Sigmoid colon (tissue), 7 donors: Measurements from ENCODE around the gene PYDC1. TPM values are rescaled to one million over a fixed set of nuclear protein-coding genes. Genes with fewer than 3 reads are reported as not detected.
"Not testable (repeated sequence)": the region's sequence is repeated elsewhere in the genome, so short reads cannot be mapped to it uniquely, and the experiment has no call there.

Source experiments
- DNase-seq: peaks from one replicate; pipeline ENCODE4 v3.0.0-alpha.2; 2019
- H3K27ac ChIP-seq, 4 donors: fragments of 200-600 bp; sonication (generic); one replicate each; pipeline ENCODE4 v1.5.1; 2016 to 2019; ENCODE audit warnings: mild to moderate bottlenecking in 1 of 4
- H3K27me3 ChIP-seq, 3 donors: fragments of 200-600 bp; sonication (generic); one replicate each; pipeline ENCODE4 v1.5.1; 2019; ENCODE audit warnings: mild to moderate bottlenecking in 1 of 3
- H3K36me3 ChIP-seq, 4 donors: fragments of 200-600 bp; sonication (generic); one replicate each; pipeline ENCODE4 v1.5.1; 2016 to 2019
- H3K4me1 ChIP-seq, 4 donors: fragments of 200-600 bp; sonication (generic); one replicate each; pipeline ENCODE4 v1.5.1; 2017 to 2019
- H3K4me3 ChIP-seq, 4 donors: fragments of 200-600 bp; sonication (generic); one replicate each; pipeline ENCODE4 v1.5.1; 2017 to 2019; ENCODE audit warnings: mild to moderate bottlenecking in 2 of 4, moderate library complexity in 1 of 4
- H3K9me3 ChIP-seq, 4 donors: fragments of 200-600 bp in 3 of 4; sonication (generic) in 3 of 4; one replicate each; pipeline versions ENCODE4 v1.5.1 to v1.6.1; 2013 to 2019
- CTCF ChIP-seq, 4 experiments: fragments of 450-650 bp in 3 of 4; fragments of 200-600 bp in 1 of 4; IDR thresholded peaks; one replicate each; pipeline ENCODE4 v1.5.1; 2016 to 2019; ENCODE audit warnings: antibody characterized with exemption in 4 of 4, mild to moderate bottlenecking in 3 of 4, moderate library complexity in 2 of 4
- EP300 ChIP-seq, 4 donors: sonication (generic); formaldehyde crosslinking; IDR thresholded peaks; one replicate each; pipeline ENCODE4 v1.6.1; 2017; ENCODE audit warnings: antibody characterized with exemption in 4 of 4
- POLR2A ChIP-seq, 2 donors: fragments of 450-650 bp; IDR thresholded peaks; one replicate each; pipeline ENCODE4 v1.6.1; 2016; ENCODE audit warnings: antibody characterized with exemption in 2 of 2, mild to moderate bottlenecking in 2 of 2, moderate library complexity in 2 of 2
- POLR2AphosphoS5 ChIP-seq, 4 donors: sonication (generic); formaldehyde crosslinking; IDR thresholded peaks; one replicate each; pipeline ENCODE4 v1.6.1; 2017; ENCODE audit warnings: antibody characterized with exemption in 4 of 4
- WGBS, 2 donors: extraction: QIAGEN DNeasy Blood & Tissue Kit; methylation state at CpG; one replicate each; pipeline ENCODE4 v1.1.7; 2013; 5-methylcytosine and 5-hydroxymethylcytosine counted together
- intact Hi-C: fragments of 100-400 bp; cut with DNase I; formaldehyde crosslinking; loops from one replicate; pipeline ENCODE4 v1.15.1; 2023
- polyA plus RNA-seq, 3 donors: library from polyadenylated mRNA; stranded (reverse); fragments of 200-250 nt; gene quantifications; one replicate each; pipeline ENCODE4 v1.2.3, GENCODE V29; 2013
- total RNA-seq, 4 donors: library from RNA; depleted of rRNA; stranded (reverse); fragments of >200 nt; gene quantifications; one replicate each; pipeline ENCODE4 v1.1.0, GENCODE V29; 2016
- donor health status: healthy with polysubstance abuse.
- donor health status: Bipolar disorder and iron deficiency.
- donor health status: healthy.

PYDC1 gene
- total and polyA plus RNA-seq, 7 donors = 0.16 TPM; not detected in 6

DNA sequence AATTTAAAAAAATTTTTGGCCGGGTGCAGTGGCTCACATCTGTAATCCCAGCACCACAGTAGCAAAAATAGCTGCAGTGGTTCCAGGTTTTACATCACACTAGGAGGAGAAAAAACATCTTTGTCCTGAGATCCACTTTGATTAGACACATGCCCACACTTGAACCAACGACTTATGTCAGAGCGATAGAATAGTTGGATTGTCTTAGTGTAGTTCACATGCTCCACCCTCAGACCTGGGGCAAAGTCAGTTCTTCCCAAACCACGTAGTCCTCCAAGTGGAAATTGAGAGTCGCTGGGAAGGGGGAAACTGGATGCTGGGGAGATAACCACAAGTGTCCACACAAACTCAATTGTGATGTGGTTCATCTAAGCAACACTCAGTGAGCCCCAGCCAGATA, 31.4 kb upstream of the PYDC1 start:
- Histone ChIP-seq H3K9me3 (no peaks in the 10 kb centered on the region), H3K36me3 (no peaks in the 10 kb centered on the region), H3K4me3 (no peak overlapping the region), H3K4me1 (no peaks in the 10 kb centered on the region), H3K27me3 (peaks cover 0 to 10% (median 0%) of the 10 kb centered on the region in 3 donors), H3K27ac (no peak overlapping the region)
- no peak for TF ChIP-seq CTCF (IDR thresholded peaks at IDR 0.05)
- TF ChIP-seq EP300 (IDR thresholded peaks at IDR 0.05) = no peak
- no peak for TF ChIP-seq POLR2AphosphoS5 (IDR thresholded peaks at IDR 0.05)
- TF ChIP-seq POLR2A (IDR thresholded peaks at IDR 0.05) = no peak
- intact Hi-C loops = no loop called here
- DNase-seq = no peak
- 75 to 90% methylated on average over 5 of the region's 5 CpGs for WGBS, 2 donors

GRCh38 chr16:31246296-31246695, 29.4 kb upstream of the PYDC1 start:
- no peaks in the 10 kb centered on the region for H3K36me3 ChIP-seq
- H3K27me3 ChIP-seq = peaks cover 0 to 10% (median 0%) of the 10 kb centered on the region in 3 donors
- no peaks in the 10 kb centered on the region for H3K9me3 ChIP-seq
- no peak for DNase-seq
- 94 to 95% methylated on average over 3 of the region's 3 CpGs for whole genome bisulfite sequencing, 2 donors
- TF ChIP-seq EP300 (IDR thresholded peaks at IDR 0.05) = no peak
- TF ChIP-seq CTCF (IDR thresholded peaks at IDR 0.05) = no peak
- no peak for TF ChIP-seq POLR2AphosphoS5 (IDR thresholded peaks at IDR 0.05)
- TF ChIP-seq POLR2A (IDR thresholded peaks at IDR 0.05) = no peak
- intact Hi-C loops = no loop called here
- no peaks in the 10 kb centered on the region for H3K4me1 ChIP-seq
- no peak overlapping the region for H3K27ac ChIP-seq
- H3K4me3 ChIP-seq = no peak overlapping the region

DNA sequence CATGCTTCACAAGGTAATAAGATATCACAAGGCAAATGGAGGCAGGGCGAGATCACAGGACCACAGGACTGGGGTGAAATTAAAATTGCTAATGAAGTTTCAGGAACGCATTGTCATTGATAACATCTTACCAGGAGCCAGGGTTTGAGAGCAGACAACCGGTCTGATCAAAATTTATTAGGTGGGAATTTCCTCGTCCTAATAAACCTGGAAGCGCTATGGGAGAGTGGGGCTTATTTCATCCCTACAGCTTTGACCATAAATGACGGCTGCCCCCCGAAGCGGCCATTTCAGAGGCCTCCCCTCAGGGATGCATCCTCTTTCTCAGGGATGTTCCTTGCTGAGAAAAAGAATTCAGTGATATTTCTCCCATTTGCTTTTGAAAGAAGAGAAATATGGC, 28.7 kb upstream of the PYDC1 start:
- H3K4me1 ChIP-seq, H3K36me3 ChIP-seq, DNase-seq, H3K9me3 ChIP-seq, H3K27ac ChIP-seq, H3K4me3 ChIP-seq, intact Hi-C loops: not testable (repeated sequence)
- WGBS, 2 donors = 59 to 64% methylated on average over 8 of the region's 8 CpGs
- H3K27me3 ChIP-seq = peaks cover 0 to 10% (median 0%) of the 10 kb centered on the region in 3 donors

DNA sequence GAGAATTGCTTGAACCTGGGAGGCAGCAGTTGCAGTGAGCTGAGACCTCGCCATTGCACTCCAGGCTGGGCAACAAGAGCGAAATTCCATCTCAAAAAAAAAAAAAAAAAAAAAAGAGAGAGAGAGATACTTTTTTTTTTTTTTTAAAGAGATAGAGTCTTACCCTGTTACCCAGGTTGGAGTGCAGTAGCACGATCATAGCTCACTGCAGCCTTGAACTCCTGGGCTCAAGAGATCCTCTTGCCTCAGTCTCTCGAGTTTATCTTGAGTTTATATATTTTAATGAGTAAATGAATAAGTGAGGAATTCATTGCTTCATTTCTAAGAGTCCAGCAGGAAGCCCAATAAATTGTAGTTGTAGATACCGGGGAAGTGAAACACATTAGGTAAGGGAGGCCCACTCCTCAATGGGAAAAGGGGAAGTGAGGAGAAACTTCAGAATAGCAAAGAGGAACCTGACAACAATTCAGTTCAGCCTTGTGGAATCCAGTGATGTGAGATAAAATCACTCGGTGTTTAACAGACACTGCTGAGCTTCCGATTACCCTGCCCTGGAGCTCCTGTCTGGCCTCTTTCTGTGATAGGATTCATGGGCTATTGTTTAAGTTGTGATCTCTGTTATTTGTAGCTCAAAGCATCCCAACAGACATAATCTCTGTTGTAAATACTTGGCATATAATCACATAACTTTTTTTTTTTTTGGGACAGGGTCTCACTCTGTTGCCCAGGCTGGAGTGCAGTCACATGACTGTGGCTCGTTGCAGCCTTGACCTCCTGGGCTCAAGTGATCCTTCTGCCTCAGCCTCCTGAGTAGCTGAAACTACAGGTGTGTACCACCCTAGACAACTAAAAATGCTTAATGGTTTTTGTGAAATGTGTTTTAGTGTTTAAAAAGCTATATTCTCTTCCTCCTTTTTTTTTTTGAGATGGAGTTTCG, 27.1 kb upstream of the PYDC1 start:
- no peaks in the 10 kb centered on the region for H3K4me1 ChIP-seq
- TF ChIP-seq POLR2AphosphoS5 (IDR thresholded peaks at IDR 0.05) = no peak
- TF ChIP-seq CTCF (IDR thresholded peaks at IDR 0.05) = no peak
- no peak for TF ChIP-seq POLR2A (IDR thresholded peaks at IDR 0.05)
- TF ChIP-seq EP300 (IDR thresholded peaks at IDR 0.05) = no peak
- no peak overlapping the region for H3K4me3 ChIP-seq
- intact Hi-C loops = no loop called here
- peaks cover 0 to 7% (median 0%) of the 10 kb centered on the region in 3 donors for H3K27me3 ChIP-seq
- H3K27ac ChIP-seq = no peak overlapping the region
- DNase-seq = no peak
- WGBS, 2 donors = 54 to 68% methylated on average over 9 of the region's 9 CpGs
- no peaks in the 10 kb centered on the region for H3K36me3 ChIP-seq
- no peaks in the 10 kb centered on the region for H3K9me3 ChIP-seq

GRCh38 chr16:31242206-31242605, 25.3 kb upstream of the PYDC1 start:
- DNase-seq = no peak
- no peaks in the 10 kb centered on the region for H3K4me1 ChIP-seq
- no peaks in the 10 kb centered on the region for H3K9me3 ChIP-seq
- H3K4me3 ChIP-seq = no peak overlapping the region
- TF ChIP-seq POLR2A (IDR thresholded peaks at IDR 0.05) (no peak), CTCF (IDR thresholded peaks at IDR 0.05) (no peak), EP300 (IDR thresholded peaks at IDR 0.05) (no peak), POLR2AphosphoS5 (IDR thresholded peaks at IDR 0.05) (no peak)
- peaks cover 0 to 4% (median 0%) of the 10 kb centered on the region in 3 donors for H3K27me3 ChIP-seq
- H3K36me3 ChIP-seq = no peaks in the 10 kb centered on the region
- intact Hi-C loops = no loop called here
- no peak overlapping the region for H3K27ac ChIP-seq
- WGBS, 2 donors = 64 to 72% methylated on average over 6 of the region's 6 CpGs
